ENCODE measurements around the gene TTLL8. TPM values are rescaled to one million over a fixed set of nuclear protein-coding genes. Genes with fewer than 3 reads are reported as not detected.

TTLL8 gene
- total and polyA plus RNA-seq, 2 of the 8 experiments (the other 6 are each of a cell fraction or from before 2014, with no cell fraction given): not detected

DNA sequence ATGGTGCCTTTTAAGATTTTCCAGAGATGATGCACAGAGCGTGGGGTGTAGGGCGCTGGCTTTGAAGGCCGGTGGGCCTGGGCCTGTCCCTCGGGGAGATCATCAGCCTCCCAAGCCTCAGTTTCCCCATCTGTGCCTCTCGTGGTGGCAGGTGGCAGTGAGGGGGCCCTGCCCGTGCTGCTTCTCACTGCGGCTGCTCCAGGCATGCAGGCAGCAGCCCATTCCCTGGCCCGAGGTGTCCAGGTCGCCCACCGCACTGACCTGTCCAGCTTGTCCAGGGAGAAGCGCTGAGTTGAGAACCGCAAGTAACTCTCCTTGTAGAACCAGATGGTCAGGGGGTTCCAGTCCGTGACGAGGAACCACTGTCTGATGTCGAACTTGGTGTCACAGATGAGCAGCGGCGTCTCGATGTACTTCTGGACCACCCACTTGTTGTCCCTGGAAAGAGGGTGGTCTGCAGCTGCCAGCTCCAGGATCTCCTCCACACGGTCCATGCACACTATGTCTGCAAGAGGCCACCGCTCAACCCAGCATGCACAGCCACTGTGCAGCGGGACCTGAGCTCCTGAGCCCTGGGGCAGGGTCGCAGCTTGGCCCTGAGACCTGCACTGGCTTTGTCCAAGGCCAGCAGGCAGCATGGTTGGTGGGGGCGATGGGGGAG, 25.0 kb downstream of the TTLL8 start:
- no peak for FAIRE-seq
- no peaks in the 10 kb centered on the region for H3K36me3 ChIP-seq (ENCODE audit: control insufficient read depth in 2 of 4, insufficient read depth in 4 of 4, low read length in 3 of 4)

More for the DNA sequence above, 25.0 kb downstream of the TTLL8 start:
- Histone ChIP-seq H4K91ac (replicated peaks; ENCODE audit: insufficient read length, low read length) (peak overlapping the region; percentile 19), H3K23me2 (ENCODE audit: low read depth, low read length) (peaks cover 2% of the 10 kb centered on the region; the same call in 1 of the 2 replicates), H2BK120ac (replicated peaks; ENCODE audit: low read depth, low read length) (no peak overlapping the region), H2BK20ac (ENCODE audit: low read length) (no peak overlapping the region), H3K14ac (ENCODE audit: insufficient read length) (no peak overlapping the region), H2BK15ac (ENCODE audit: low read length) (no peak overlapping the region), H3K4me2 (ENCODE audit: insufficient read depth in 1 of 2, low read depth in 2 of 2, low read length in 2 of 2) (no peak overlapping the region), H3K9ac (replicated peaks in 1 of 4; ENCODE audit: extremely low read depth in 1 of 4, low read depth in 3 of 4, low read length in 3 of 4) (no peak overlapping the region; a peak in 1 of 7 replicates), H3K4me3 (ENCODE audit: extremely low read depth in 1 of 4, insufficient read depth in 2 of 4, low read depth in 3 of 4, low read length in 4 of 4) (no peak overlapping the region), H3K79me2 (ENCODE audit: control insufficient read depth in 1 of 2, insufficient read depth in 2 of 2, low read length in 2 of 2) (no peaks in the 10 kb centered on the region), H3K27ac (ENCODE audit: low read depth, low read length) (no peak overlapping the region), H3K23ac (ENCODE audit: insufficient read length) (no peak overlapping the region), H3K56ac (replicated peaks; ENCODE audit: insufficient read length, low read depth, low read length) (no peak overlapping the region), H3K27me3 (replicated peaks in 1 of 4; ENCODE audit: control insufficient read depth in 3 of 4, extremely low read depth in 1 of 4, insufficient read depth in 3 of 4, low read length in 3 of 4) (peaks cover 2 to 22% (median 11%) of the 10 kb centered on the region in 4 experiments; a peak in 6 of 7 replicates), H2AK5ac (ENCODE audit: low read depth, low read length) (no peak overlapping the region), H3K79me1 (ENCODE audit: low read depth, low read length) (no peaks in the 10 kb centered on the region), H3K18ac (ENCODE audit: extremely low read depth, low read length) (no peak overlapping the region), H3K4ac (replicated peaks; ENCODE audit: insufficient read length, low read depth, low read length) (no peak overlapping the region), H4K20me1 (replicated peaks in 1 of 2; ENCODE audit: control insufficient read depth in 1 of 2, insufficient read depth in 2 of 2, low read length in 2 of 2) (no peaks in the 10 kb centered on the region), H2BK5ac (ENCODE audit: low read depth, low read length) (no peak overlapping the region; the same call in 1 of the 2 replicates), H4K5ac (ENCODE audit: insufficient read length, low read depth, low read length) (no peak overlapping the region), H3K9me3 (ENCODE audit: insufficient read depth in 2 of 2, low read depth in 1 of 2, low read length in 1 of 2) (no peaks in the 10 kb centered on the region), H4K8ac (ENCODE audit: extremely low read depth, insufficient read depth, low read length) (no peak overlapping the region), H3K4me1 (replicated peaks in 1 of 4; ENCODE audit: control insufficient read depth in 3 of 4, insufficient read depth in 4 of 4, low read length in 3 of 4) (peaks cover 0 to 3% (median 0%) of the 10 kb centered on the region in 4 experiments; a peak in 2 of 7 replicates), H2AFZ (ENCODE audit: low read length) (no peak overlapping the region), H2BK12ac (ENCODE audit: low read depth, low read length) (no peak overlapping the region)
- CTCF ChIA-PET (ENCODE audit: partially characterized antibody): interaction anchor here (3.9 kb wide), 1 partner anchor 39 kb away, joined by 35 read pairs; no protein-coding TSS in a partner anchor
- 91% methylated on average over 20 of the region's 23 CpGs; no CpG with 5 or more reads in 1 of the 2 experiments for WGBS, 2 experiments (ENCODE audit: extremely low coverage in 1 of 2, insufficient coverage in 1 of 2, insufficient read length in 1 of 2, insufficient replicate concordance in 2 of 2, low coverage in 1 of 2, low lambda C conversion rate in 2 of 2, missing lambda C conversion rate in 1 of 2)
- no peak for TF ChIP-seq POLR2AphosphoS5 (IDR thresholded peaks at IDR 0.05; ENCODE audit: low read depth, low read length)
- no peak for TF ChIP-seq POLR2A (IDR thresholded peaks at IDR 0.05; ENCODE audit: control extremely low read depth in 1 of 2, low read depth in 2 of 2, low read length in 2 of 2)
- no peak for DNase-seq (ENCODE audit: low read depth in 1 of 2, low spot score in 2 of 2)
- POLR2A ChIA-PET (ENCODE audit: partially characterized antibody): no interaction called here

Measured in H1 (cell line).